HS-5 (cell line): ENCODE results near the gene COQ2.
"Not testable (repeated sequence)": the region's sequence is repeated elsewhere in the genome, so short reads cannot be mapped to it uniquely, and the experiment has no call there.

Experiments used
- DNase-seq: peaks from one replicate; pipeline ENCODE4 v3.0.0-alpha.2; 2012; ENCODE audit warnings: low read depth

COQ2 gene, protein sequence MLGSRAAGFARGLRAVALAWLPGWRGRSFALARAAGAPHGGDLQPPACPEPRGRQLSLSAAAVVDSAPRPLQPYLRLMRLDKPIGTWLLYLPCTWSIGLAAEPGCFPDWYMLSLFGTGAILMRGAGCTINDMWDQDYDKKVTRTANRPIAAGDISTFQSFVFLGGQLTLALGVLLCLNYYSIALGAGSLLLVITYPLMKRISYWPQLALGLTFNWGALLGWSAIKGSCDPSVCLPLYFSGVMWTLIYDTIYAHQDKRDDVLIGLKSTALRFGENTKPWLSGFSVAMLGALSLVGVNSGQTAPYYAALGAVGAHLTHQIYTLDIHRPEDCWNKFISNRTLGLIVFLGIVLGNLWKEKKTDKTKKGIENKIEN

DNA sequence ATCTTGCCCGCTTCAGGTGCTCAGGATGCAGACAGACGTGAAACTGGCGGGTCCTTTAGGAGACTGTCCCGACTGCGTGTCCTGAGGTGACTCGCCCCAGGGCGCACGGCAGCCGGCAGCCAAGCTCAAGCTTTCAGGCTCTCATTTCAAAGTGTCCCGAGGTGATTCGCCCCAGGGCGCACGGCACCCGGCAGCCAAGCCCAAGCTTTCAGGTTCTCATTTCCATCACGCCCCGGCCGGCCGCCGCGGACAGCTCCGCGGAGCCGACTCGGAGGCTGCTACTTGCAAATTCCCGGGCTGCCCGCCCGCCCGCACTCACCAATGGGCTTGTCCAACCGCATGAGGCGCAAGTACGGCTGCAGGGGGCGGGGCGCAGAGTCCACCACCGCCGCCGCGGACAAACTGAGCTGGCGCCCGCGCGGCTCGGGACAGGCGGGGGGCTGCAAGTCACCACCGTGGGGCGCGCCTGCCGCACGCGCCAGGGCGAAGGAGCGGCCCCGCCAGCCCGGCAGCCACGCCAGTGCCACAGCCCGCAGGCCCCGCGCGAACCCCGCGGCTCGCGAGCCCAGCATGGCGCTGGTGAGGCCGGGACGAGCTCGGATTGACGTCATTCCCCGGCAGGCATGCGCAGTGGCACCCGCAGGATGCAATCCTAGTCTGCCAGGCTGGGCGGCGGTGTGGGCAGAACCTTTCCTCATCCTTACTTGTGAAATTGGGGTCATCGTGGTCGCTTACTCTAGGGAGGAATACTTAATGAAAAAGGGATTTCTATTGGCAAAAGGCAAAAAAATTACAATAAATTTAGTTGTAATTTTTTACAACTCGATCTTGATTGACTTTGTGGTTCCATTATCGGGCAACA lies at the start of gene COQ2:
Gene COQ2 (minus strand): TSS at position 606 of the 862 bp plus-strand sequence. CDS start 34 bp downstream, at position 572.
- peak; percentile 68 for DNase-seq

DNA sequence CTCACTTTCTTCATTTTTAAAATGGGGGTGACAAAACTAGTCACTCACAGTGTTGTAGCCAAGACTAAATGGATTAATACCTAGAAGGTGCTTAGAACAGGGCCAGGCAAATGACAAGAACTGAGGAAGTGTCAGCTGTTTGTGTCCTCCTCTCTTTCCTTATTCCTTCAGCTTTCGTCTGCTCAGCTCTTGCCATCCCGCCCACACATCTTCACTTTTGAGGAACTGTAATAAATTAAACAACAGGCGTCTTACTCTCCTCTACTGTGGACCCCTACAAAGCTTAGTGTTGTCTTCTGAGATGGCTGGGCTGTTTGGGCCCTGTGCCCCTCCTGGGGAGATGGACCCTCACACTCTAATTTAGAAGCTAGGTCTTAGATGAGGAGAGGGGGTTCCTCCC lies 47.4 kb upstream of the COQ2 start:
- no peak for DNase-seq

DNA sequence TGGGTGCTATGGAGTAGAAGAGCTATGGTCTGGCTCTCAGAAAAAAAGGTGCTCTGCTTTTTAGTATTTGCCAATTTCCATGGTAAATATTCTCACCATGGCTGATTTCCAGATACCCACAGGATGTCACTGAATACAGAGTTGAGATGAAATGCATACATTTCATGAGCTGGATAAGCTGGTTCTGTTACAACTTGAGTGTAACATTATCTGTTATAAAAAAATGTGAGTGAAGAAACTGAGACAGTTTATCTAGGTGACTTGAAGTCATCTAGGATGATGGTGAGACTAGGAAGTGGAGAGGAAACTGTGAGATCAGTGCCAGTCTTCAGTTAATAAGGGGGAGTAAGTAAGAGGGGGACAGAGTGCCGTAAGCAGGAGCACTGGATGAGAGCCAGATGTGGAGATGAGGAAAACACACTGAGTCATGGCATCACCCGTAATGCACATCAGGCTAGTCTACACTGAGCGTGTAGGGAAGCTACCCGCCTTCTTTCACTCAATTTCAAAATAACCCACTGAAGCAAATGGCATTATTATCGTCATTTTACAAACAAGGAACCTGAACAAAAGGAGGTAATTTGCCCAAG lies 45.0 kb upstream of the COQ2 start:
- no peak for DNase-seq

DNA sequence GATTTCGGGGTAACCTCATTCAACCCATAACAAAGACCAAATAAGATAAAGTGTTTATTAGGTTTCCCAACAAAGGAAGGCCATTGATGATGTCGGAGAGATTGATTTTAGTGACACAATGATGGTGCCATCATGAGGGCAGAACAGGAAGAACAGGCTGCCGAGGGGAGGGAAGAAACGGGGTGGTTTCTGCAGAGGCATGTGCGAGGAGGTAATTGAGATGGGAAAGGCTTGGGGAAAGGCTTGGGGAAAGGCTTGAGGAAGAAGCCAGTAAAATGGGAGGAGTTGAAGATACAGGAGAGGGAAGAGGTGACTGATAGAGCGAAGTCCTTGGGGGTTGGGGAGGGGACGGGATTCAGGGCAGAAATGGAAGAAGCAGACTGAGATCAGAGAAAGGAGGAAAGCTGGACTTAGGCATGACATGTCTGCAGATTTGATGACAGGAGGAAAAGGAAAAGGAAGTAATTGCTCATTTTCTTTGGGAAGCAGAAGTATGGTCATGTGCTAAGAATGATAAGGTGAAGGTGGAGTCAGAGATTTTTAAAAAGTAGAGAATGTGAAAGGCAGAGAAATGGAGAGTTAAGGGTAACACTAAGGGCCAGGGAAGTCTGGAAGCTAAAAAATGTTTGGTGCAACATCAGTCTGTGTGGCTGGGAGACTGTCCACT lies 44.1 kb upstream of the COQ2 start:
- no peak for DNase-seq

DNA sequence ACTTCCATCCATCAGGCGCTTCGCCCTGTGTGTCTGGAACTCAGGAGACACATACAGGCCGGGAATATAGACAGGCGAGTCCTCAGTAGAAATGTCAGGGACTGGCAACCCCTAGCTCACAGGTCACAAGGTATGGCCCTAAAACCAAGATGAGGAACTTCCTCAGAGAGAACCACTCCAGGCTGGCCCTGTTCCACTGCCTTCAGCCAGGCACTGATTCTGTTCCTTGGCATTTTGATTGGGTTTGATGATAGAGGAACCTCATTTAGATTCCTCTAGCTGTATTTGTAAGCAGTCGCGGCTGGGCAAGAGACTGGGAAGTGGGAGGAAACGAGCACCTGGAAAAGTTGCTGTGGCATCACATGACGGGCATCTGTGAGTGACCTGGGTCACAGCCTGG lies 41.9 kb upstream of the COQ2 start:
- DNase-seq, result no peak

DNA sequence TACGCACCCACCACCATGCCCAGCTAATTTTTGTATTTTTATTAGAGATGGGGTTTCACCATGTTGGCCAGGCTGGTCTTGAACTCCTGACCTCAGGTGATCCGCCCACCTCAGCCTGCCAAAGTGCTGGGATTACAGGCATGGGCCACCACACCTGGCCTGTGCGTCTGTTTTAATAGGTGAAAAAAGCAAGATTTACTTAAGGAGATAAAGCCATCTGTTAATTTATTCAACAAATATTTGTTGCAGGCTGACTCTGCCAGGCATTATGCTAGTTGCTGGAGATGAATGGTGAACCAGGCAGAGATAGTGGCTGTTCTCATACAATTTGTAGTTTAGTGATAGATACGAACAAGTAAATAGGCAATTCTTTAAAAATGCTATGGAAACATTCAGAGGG lies 40.7 kb upstream of the COQ2 start:
- not testable (repeated sequence) for DNase-seq

DNA sequence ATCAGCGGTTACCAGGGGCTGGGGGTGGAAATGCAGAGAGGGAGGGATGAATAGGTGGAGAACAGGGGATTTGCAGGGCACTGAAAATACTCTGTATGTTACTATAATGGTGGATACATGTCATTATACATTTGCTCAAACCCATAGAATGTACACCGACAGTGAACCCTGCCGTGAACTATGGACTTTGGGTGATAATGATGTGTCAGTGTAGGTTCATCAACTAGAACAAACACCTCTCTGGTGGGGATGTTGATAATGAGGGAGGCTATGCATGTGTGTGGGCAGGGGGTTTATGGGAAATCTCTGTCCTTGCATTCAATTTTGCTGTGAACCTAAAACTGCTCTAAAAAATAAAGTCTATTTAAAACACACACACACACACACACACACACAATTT lies 38.5 kb upstream of the COQ2 start:
- DNase-seq, result no peak

DNA sequence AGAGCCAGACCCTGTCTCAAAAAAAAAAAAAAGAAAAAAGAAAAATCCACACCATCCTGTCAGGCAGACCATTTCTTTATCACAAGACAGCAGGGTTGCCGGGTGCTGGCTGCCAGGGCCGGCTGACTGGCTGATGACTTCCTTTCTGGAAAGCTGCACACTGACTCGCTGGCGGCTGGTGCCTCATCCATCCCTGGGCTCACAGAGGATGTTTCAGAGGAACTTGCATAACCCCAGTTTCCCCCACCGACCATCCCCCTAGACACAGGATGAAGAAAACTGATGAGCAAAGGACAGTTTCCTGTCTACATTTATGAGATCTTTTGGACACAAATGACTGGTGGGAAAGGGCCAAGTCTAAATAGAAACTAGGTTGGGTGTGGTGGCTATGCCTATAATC lies 36.0 kb upstream of the COQ2 start:
- peak; percentile 52 for DNase-seq

DNA sequence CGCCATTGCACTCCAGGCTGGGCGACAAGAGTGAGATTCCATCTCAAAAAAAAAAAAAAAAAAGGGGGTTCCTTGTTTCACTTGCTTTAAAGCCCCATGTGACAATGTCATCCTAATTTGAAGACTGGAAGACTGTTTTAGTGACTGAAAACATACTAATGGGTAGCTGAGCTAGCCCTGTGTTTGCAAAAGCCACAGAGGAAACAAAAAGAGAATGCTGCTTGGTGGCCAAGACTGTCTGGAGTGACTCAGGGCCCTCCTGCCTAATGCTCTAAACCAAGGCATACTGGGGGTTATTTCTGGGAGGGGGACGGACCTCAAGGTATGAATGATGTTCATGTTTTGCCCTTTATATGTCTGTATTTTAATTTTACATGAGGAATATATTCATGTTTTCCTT lies 34.1 kb upstream of the COQ2 start:
- DNase-seq, result no peak

DNA sequence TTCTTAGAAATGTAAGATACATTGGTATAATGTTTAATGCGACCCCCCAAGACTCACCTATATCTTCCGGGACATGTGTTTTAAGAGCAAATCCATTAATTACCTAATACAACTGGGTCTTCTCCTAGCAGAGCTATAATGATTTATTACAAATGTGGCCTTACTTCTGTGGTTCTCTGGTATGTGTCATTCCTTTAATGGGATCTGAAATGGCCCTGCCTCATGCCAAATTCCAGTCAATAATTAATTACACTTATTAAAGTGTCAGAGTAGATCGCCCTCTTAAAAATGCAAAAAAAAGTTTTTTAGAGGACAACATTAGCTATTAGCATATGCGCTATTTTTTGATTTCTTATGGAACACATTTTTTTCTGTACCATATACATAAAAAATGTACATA lies 33.1 kb upstream of the COQ2 start:
- no peak for DNase-seq

DNA sequence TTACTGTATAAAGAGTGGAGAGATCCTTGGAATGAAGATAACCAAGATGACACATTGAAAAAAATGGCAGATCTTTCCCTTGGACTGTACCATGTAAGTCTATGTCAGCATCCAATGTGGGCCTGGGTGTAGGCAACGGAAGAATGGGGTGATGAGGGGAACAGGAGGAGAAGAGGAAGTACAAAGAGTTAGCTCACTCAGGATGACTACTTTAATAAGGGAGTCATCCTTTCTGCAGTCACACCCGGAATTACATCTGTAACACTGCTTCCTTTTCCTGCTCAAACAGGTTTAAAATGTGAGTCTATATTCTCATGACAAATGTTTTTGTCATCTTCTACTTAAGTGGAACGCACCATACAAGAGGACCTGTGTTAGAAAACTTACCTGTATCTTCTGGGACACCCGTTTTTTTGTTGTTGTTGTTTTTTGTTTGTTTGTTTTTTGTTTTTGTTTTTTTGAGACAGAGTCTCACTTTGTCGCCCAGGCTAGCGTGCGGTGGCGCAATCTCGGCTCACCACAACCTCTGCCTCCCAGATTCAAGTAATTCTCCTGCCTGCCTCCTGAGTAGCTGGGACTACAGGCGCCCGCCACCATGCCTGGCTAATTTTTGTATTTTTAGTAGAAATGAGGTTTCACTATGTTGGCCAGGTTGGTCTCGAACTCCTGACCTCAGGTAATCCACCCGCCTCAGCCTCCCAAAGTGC lies 32.0 kb upstream of the COQ2 start:
- peak; percentile 13 for DNase-seq

DNA sequence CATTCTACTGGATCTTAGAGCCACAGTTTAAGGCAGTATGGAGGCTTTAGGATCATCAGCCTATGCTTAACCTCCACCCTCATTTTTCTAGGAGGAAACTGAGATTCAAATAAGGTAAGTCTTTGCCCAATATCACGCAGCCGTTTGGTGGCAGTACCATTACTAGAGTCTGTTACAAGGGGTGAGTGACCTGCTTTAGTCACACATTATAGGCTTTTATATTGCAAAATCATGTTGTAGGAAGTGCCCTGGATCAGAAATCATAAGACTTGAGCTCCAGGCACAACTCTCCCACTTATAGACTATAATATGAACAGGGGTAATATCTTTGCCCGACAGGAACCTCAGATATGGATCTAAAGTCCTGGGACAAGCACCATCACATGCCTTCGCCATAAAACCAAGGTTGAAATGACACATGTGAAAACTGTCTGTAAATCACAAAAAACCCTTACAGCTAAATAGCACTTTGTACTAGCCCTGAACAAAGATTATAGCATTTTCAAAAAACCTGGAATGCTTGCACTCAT lies 30.8 kb upstream of the COQ2 start:
- DNase-seq, result no peak

DNA sequence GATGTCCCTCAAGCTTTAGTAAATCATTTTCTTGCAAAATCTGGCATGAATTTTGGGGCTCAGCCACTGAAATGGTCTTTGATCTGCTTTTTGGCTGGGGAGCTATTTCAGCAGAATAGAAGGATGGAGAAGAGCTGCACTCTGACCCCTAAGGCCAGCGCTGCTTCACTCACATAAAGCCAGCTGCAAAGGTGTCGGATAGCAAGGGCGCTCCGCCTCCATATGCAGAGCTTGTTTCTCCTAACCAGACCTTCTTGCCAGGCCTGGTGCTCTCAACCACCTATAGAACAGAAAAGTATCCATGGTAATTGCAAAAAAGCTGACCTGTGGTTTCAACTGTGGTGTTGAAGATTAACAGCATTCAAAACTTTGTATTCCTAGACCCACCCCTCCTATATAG lies 24.1 kb upstream of the COQ2 start:
- no peak for DNase-seq

DNA sequence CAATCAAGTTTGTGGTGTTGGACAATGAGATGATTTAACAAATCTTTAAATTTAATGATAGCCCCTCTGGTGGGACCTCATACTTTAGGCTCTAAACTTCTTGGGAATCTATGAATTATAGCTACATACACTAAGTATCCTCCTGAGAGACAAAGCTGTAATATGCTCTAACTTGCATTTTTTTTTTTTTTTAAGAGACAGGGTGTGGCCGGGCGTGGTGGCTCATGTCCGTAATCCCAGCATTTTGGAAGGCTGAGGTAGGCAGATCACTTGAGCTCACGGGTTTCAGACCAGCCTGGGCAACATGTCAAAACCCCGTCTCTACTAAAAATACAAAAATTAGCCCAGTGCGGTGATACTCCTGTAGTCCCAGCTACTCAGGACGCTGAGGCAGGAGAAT lies 23.3 kb upstream of the COQ2 start:
- no peak for DNase-seq

DNA sequence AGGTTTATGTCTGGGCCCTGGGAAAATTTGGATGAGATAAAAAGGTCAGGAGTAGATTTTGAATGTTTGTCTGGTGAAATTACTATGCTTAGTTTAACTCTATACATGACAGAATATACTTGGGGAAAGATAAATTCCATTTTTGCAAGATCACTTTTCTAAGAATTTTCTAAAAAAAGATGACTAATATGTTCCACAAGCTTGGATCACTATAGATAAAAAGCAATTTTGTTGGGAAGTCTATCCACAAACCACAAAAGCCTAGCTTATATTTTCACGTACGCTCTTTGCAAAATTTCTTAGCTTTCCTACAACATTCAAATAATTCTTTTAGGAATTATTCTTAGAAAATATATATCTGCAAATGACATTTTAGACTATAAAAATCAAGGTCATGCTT lies 20.6 kb upstream of the COQ2 start:
- no peak for DNase-seq

DNA sequence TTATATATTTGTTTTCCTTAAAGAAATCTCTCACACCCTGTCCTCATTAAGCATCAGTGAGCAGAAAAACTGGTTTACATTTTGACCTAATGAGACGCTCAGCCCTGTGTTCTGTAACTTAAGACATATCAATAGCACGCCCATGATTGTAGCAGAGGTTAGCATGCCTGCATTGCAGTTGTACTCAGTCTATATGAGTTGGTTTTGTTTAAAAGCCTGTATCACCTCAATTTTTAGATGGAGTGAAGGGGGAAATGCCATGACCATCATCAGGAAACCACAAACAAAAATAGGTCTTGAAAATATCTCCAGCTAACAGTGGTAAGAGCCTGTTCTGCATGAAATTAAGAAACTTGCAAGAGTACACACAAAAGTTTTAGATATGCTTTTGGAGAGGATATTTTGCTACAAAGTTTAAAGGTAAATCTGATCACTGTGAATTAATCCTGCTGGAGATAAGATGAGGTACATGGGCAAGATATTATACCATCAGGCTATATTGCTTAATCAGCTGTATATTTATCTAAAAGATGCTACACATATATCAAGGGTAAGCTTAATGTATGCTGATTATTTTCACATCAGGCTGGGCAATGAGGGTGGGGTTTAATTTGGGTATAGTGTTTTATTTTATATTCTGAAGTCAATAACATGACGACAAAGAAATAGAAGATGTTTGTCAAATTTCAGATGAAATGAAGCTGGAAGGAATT lies 13.1 kb upstream of the COQ2 start:
- DNase-seq, result no peak

DNA sequence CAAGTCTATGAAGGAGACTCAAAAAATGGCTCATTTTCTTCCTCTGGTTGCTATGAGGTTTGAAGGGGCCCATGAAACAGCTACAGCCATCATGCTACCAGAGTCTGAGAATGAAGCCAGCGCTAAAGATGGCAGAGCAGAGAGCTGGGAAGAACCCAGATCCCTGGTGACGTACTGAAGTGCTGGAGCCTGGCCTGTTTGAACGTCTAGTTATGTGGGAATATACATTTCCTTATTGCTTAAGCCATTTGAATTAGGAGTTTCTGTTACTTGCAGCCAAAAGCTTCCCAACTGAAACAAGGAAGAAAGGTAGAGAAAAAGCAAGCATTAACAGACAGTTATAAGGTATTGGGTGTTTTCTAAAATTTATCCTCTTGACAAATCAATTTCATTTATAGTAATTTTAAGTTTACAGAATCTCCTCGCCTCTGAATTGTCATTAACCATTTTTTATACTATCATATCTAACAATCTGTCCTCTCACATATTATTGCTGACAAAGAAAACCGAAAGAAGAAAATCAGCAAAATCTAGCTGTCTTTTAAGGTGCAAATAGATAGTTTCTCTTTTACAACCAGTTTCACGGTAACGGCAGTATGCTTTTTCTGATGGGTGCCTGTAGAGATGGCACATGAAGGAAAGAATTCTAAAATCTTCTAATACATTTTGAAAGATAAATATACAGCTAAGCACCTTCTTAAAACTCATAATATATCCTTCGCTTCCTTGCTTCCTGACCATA lies 8.9 kb upstream of the COQ2 start:
- DNase-seq, result no peak

DNA sequence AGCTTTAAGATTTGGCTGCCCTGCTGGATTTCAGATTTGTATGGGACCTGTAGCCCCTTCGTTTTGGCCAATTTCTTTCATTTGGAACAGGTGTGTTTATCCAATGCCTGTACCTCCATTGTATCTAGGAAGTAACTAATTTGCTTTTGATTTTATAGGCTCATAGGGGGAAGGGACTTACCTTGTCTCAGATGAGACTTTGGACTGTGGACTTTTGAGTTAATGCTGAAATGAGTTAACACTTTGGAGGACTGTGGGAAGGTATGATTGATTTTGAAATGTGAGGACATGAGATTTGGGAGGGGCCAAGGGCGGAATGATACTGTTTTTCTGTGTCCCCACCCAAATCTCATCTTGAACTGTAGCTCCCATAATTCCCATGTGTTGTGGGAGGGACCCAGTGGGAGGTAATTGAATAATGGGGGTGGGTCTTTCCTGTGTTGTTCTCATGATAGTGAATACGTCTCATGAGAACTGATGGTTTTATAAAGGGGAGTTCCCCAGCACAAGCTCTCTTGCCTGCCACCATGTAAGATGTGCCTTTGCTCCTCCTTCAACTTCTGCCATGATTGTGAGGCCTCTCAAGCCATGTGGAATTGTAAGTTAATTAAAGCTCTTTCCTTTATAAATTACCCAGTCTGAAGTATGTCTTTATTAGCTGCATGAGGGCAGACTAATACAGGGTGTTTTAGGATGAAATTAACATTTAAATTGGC lies 5.6 kb upstream of the COQ2 start:
- not testable (repeated sequence) for DNase-seq

DNA sequence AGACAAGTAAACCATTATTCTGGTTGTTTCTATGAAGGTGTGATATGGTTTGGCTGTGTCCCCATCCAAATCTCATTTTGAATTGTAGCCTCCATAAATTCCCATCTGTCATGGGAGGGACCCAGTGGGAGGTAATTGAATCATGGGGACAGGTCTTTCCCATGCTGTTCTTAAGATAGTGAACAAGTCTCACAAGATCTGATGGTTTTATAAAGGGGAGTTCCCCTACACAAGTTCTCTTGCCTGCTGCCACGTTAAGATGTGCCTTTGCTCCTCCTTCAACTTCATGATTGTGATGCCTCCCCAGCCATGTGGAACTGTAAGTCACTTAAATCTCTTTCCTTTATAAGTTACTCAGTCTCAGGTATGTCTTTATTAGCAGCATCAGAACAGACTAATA lies 3.8 kb upstream of the COQ2 start:
- not testable (repeated sequence) for DNase-seq

DNA sequence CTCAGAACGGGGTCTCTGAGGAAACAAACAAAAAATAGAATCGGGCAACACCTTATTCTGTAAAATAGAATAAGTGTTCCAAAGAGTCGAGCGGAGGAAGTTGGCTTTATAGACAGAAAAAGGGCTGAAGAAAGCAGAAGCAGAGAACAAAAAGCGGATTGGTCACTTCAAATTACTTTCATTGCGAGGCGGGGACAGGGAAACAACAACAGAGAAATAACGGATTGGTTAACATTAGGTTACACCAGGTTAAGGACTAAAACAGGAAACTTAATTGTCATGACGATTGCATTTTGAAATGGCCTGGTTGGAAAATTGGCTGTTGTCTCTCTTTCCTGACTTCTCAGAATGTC lies 433 bp upstream of the COQ2 start:
- DNase-seq, result no peak
